ENCODE results near the gene TBX5. TPM values are rescaled to one million over a fixed set of nuclear protein-coding genes. Genes with fewer than 3 reads are reported as not detected.

TBX5 gene
- total RNA-seq, 6 donors from 2014 or later = 9.7 to 24.0 (median 17.9) TPM

DNA sequence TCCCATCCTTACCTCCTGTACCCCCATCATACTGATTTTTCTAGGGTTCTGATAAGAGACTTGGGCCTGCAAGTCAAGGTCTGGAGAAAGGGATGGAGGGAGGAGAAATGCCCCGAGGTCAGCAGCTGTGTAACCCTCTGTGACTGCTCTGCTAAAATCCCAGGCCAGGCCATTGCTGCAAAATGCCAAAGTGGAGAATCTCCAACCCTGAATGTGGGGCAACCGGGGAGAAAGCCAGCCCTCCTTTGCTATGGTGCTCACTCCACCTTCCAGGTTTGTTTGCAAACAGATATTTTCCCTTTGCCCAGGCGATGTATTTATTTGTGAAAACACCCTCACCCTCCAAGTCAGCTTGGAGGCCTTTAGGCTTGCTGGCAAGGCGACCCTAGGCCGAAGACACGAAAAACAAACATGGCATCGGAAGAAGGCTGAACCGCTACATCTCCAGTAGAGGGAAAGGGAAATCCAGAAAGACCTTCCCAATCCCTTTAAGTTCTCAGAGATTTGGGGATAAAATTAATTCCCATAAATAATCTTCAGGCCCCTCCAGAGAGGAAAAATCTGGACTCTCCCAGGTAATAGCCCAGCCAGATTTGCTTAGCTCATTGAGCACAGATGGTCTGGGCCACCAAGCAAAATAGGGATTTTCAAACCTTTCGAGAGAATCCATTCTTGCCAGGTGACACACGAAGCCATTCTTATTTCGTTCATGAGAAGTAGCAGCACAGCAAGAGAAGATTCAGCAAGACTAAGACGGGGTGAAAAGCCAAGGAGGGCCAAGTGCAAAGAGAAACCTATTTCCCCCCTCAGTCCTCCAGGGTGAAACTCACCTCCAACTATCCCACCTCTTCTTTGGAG is 1.3 kb upstream of the TBX5 start:
- ATAC-seq (ENCODE audit: low FRiP score in 2 of 2) = no peak
- TF ChIP-seq POLR2AphosphoS5 (IDR thresholded peaks at IDR 0.05) (no peak), POLR2A (IDR thresholded peaks at IDR 0.05) (no peak), EP300 (IDR thresholded peaks at IDR 0.05) (no peak)
- TF ChIP-seq, protein P1, sequence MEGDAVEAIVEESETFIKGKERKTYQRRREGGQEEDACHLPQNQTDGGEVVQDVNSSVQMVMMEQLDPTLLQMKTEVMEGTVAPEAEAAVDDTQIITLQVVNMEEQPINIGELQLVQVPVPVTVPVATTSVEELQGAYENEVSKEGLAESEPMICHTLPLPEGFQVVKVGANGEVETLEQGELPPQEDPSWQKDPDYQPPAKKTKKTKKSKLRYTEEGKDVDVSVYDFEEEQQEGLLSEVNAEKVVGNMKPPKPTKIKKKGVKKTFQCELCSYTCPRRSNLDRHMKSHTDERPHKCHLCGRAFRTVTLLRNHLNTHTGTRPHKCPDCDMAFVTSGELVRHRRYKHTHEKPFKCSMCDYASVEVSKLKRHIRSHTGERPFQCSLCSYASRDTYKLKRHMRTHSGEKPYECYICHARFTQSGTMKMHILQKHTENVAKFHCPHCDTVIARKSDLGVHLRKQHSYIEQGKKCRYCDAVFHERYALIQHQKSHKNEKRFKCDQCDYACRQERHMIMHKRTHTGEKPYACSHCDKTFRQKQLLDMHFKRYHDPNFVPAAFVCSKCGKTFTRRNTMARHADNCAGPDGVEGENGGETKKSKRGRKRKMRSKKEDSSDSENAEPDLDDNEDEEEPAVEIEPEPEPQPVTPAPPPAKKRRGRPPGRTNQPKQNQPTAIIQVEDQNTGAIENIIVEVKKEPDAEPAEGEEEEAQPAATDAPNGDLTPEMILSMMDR (IDR thresholded peaks at IDR 0.05) = no peak
- H3K4me3 ChIP-seq = peak overlapping the region in 3 of 4 donors; percentile 37 to 53 (median 53)
- peaks cover 0 to 63% (median 21%) of the 10 kb centered on the region in 4 donors for H3K27me3 ChIP-seq
- peak overlapping the region; percentile 77 to 89 (median 86) for H3K27ac ChIP-seq
- WGBS, 2 donors = 19 to 28% methylated on average over 11 to 12 of the region's 12 CpGs
- no peaks in the 10 kb centered on the region for H3K9me3 ChIP-seq
- peaks cover 0 to 14% (median 10%) of the 10 kb centered on the region in 4 donors for H3K4me1 ChIP-seq
- H3K36me3 ChIP-seq = no peaks in the 10 kb centered on the region
- DNase-seq = no peak

DNA sequence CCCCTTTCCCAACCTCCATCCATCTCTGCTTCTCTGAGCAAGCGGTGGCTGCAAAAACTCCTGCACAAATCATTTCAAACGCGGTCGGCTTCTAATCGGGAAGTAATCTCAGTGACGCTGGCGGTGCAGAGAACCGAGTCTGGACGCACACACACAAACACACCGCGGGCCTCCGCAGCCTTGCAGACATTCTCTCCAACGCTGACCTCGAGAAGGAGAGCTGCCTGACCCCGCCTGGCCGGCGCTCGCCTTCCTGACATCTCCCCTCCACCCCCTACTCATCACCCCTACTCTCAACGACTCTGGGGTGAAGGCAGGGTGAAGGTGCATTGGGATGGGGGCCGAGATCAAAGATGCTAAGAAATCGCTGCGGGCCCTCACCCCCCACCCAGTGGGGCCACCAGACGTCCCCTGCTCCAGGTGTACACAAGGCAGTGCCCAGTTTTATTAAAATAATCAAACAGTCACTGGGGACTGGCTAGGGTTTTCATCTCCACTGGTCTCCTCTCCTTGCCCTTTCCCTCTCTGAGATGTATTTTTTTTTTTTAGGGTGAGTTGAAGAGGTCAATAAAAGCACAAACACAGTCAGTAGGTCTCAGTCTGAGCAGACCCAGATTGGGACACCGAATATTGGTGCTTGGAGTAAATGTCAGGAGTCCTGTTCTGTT is 506 bp upstream of the TBX5 start:
- no peaks in the 10 kb centered on the region for H3K9me3 ChIP-seq
- peaks cover 0 to 63% (median 21%) of the 10 kb centered on the region in 4 donors for H3K27me3 ChIP-seq
- DNase-seq (peak in 1 of 2 donors; percentile 59), ATAC-seq (ENCODE audit: low FRiP score in 2 of 2) (no peak)
- peak overlapping the region; percentile 77 to 89 (median 86) for H3K27ac ChIP-seq
- H3K4me3 ChIP-seq = peak overlapping the region in 3 of 4 donors; percentile 37 to 53 (median 53)
- WGBS, 2 donors = 2 to 6% methylated on average over 17 to 24 of the region's 24 CpGs
- TF ChIP-seq POLR2AphosphoS5 (IDR thresholded peaks at IDR 0.05) (no peak), EP300 (IDR thresholded peaks at IDR 0.05) (no peak), POLR2A (IDR thresholded peaks at IDR 0.05) (no peak)
- TF ChIP-seq, protein P1 (IDR thresholded peaks at IDR 0.05) = no peak
- H3K36me3 ChIP-seq = no peaks in the 10 kb centered on the region
- H3K4me1 ChIP-seq = peaks cover 0 to 14% (median 10%) of the 10 kb centered on the region in 4 donors

DNA sequence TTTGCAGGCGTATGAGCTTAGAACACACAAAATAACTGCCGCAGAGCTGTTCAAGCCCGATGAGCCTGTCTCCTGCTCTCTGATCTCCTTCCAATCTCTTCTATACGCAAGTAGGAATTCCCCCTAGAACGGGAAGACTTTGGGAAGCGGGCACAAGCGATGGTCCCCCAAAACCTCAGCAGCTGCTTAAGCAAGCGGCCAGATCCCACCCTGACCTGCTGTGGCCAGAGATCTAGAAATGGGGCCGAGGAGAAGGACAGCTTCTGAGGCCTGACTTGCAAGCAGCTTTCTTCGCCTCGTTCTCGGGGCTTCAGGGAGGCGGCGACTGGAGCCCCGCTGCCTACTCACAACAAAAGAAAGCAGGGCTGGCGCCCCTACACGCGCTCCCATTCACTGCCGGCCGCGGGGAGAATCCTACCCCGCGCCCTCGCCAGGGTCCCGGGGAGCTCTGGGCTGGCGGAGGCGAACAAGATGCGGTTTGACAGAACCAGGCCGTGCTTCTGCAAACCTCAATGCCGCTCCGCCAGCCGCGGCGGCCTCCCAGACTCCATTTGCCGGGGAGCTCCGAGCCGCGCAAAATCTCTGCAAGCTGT is 922 bp downstream of the TBX5 start:
- DNase-seq = peak in 1 of 2 donors; percentile 83
- no peaks in the 10 kb centered on the region for H3K9me3 ChIP-seq
- ATAC-seq (ENCODE audit: low FRiP score in 2 of 2) = peak in 1 of 2 donors; percentile 22
- WGBS, 2 donors = 3 to 5% methylated on average over 31 to 38 of the region's 38 CpGs
- H3K4me3 ChIP-seq = peak overlapping the region; percentile 0 to 53 (median 45)
- no peaks in the 10 kb centered on the region for H3K36me3 ChIP-seq
- H3K27me3 ChIP-seq = peaks cover 0 to 60% (median 21%) of the 10 kb centered on the region in 4 donors
- TF ChIP-seq POLR2AphosphoS5 (IDR thresholded peaks at IDR 0.05) (no peak), EP300 (IDR thresholded peaks at IDR 0.05) (no peak), POLR2A (IDR thresholded peaks at IDR 0.05) (no peak)
- TF ChIP-seq, protein P1 (IDR thresholded peaks at IDR 0.05) = no peak
- H3K27ac ChIP-seq = peak overlapping the region; percentile 77 to 89 (median 86)
- H3K4me1 ChIP-seq = peaks cover 0 to 14% (median 10%) of the 10 kb centered on the region in 4 donors

DNA sequence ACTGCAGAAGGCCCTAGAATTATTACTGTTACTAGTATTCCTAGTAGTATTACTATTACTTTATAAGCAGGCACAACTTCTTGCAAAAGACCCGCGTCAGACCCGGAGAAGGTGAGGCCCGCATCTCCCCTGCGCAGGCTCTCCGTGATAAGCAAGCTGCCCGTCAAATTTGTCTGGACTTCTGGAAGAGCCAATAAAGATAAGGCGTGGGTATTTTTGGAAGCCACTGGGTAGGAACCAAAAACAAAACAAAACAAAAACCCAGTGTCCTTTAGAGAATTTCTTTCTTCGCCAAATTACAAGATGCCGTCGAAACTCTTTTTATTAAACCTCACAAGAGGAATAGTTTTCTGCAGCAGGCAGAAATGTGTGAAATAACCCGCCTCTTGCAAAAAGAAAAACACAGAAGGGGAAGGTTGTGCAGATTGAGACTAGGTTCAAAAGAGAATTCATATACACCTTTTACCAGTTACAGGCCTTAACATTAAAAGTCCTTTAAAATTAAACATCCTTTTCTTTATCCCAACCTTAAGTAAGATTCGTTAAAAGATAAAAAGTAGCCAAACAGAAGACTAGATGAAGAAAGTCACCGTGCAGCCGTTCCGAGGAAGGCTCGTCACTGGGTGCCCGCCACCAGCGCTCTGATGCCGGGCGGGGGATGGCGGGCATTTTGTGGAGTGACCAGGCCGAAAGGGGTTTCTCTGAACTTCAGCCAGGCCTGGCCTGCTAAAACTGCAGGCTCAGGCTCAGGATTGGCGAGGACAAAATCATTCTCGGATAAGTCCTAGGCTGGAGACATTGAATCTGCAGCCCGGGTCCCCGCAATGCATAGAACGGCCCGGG is 1.6 kb downstream of the TBX5 start:
- TF ChIP-seq EP300 (IDR thresholded peaks at IDR 0.05) = no peak
- TF ChIP-seq POLR2A (IDR thresholded peaks at IDR 0.05) = no peak
- no peak for TF ChIP-seq POLR2AphosphoS5 (IDR thresholded peaks at IDR 0.05)
- TF ChIP-seq, protein P1 (IDR thresholded peaks at IDR 0.05) = no peak
- H3K4me3 ChIP-seq = peak overlapping the region in 3 of 4 donors; percentile 37 to 53 (median 53)
- H3K9me3 ChIP-seq = no peaks in the 10 kb centered on the region
- H3K27ac ChIP-seq = peak overlapping the region; percentile 77 to 89 (median 86)
- H3K4me1 ChIP-seq = peaks cover 0 to 13% (median 7%) of the 10 kb centered on the region in 4 donors
- H3K27me3 ChIP-seq = peaks cover 0 to 55% (median 20%) of the 10 kb centered on the region in 4 donors
- ATAC-seq (ENCODE audit: low FRiP score in 2 of 2) (no peak), DNase-seq (peak in 1 of 2 donors; percentile 35)
- 11 to 13% methylated on average over 29 of the region's 29 CpGs for WGBS, 2 donors
- no peaks in the 10 kb centered on the region for H3K36me3 ChIP-seq
